ENCODE data around the gene PLPPR3.

GRCh38 chr19:797528-798414 is 24.0 kb downstream of the PLPPR3 start:
- TF ChIP-seq, protein P1, sequence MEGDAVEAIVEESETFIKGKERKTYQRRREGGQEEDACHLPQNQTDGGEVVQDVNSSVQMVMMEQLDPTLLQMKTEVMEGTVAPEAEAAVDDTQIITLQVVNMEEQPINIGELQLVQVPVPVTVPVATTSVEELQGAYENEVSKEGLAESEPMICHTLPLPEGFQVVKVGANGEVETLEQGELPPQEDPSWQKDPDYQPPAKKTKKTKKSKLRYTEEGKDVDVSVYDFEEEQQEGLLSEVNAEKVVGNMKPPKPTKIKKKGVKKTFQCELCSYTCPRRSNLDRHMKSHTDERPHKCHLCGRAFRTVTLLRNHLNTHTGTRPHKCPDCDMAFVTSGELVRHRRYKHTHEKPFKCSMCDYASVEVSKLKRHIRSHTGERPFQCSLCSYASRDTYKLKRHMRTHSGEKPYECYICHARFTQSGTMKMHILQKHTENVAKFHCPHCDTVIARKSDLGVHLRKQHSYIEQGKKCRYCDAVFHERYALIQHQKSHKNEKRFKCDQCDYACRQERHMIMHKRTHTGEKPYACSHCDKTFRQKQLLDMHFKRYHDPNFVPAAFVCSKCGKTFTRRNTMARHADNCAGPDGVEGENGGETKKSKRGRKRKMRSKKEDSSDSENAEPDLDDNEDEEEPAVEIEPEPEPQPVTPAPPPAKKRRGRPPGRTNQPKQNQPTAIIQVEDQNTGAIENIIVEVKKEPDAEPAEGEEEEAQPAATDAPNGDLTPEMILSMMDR (IDR thresholded peaks at IDR 0.05): no peak
- no peak for TF ChIP-seq ZFX (IDR thresholded peaks at IDR 0.05; ENCODE audit: borderline replicate concordance)

All from 22Rv1 (cell line).